HUDEP-2 (cell line): ENCODE measurements around the gene ARMC9.
"Not testable (repeated sequence)": the region's sequence is repeated elsewhere in the genome, so short reads cannot be mapped to it uniquely, and the experiment has no call there.

ENCODE experiments used
- DNase-seq, 76 experiments: peaks; one replicate each; lab custom pipeline; 2025; ENCODE audit not compliant: unreplicated experiment in 76 of 76; lab: John Stamatoyannopoulos, UW

The ARMC9 gene

GRCh38 chr2:231182513-231182899 is 15.9 kb upstream of the ARMC9 start:
- DNase-seq, result no peak

DNA sequence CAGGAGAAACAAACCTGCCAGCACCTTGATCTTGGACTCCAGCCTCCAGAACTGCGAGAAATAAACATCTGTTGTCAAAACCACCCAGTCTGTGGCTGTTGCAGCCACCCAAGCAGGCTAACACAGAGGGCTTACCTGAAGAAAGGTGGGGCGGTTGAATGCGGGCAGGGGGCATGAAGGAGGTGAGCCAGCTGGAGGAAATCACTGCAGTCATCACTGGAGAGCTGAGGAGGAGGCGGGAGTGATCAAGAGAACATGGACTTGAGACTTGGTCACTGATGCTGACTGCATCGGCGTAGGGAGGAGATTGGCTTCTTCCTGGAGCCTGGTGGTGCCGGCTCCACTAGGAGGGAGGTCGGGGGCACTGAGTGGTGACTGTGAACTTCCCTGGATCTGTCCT is 14.6 kb upstream of the ARMC9 start:
- no peak for DNase-seq

- no peak for DNase-seq
These were observed 14.1 kb upstream of the ARMC9 start for GRCh38 chr2:231184319-231184718.

DNA sequence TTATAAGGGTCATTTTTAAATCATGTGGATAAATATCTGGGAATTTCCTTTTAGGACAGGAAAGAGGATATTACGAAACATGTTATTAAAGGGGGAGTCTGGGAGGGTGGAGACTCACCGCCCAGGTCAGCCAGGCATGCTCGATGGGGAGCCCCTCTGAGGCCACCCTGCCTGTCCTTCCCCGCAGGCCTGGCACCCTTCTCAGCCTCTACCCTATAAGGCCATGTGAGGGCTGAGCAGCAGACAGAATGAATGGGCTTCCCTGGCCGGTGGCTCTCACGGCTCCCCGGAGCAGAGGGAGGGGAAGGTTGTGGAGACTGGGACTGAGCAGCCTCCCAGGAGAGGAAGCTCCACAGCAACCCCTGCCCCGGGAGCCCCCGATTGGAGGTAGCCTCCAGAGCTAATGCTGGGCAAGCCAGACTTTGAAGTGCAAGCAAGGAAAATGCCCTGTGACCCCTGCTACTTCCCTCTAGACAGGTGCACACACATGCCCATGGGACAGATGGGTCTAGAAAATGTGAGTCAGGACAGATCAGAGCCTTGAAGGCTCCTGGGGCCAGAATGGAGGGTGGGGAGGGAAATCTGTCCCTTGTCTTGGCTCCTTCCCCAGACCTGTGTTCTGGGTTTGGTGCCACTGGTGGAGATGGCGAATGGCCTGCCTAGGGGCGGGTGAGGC is 13.2 kb upstream of the ARMC9 start:
- no peak for DNase-seq

DNA sequence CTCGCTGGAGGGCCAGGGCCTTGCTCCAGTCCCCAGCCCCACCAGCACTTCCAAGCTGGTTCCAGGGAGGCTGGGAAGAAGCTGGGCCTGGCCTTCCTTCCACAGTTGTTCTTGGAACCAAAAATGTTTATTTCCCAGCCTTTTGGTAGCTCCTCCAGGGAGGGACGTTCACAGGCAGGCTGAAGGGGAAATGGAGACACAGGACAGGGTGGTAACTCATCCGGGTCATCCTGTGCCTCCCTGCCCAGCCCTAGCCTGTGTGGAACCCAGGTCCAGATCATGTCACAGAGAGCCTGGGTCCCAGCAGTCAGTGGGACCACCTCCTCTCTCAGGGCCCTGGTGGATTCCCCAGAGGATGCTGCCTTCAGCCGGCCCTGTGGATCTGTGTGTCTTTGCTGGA is 12.5 kb upstream of the ARMC9 start:
- no peak for DNase-seq

GRCh38 chr2:231186325-231186724 is 12.1 kb upstream of the ARMC9 start:
- no peak for DNase-seq

- no peak for DNase-seq
These were observed 10.5 kb upstream of the ARMC9 start for GRCh38 chr2:231187736-231188505.

GRCh38 chr2:231188506-231189170 is 9.8 kb upstream of the ARMC9 start:
- no peak for DNase-seq

GRCh38 chr2:231189171-231189530 is 9.3 kb upstream of the ARMC9 start:
- DNase-seq, result no peak

- no peak for DNase-seq
These were observed 8.6 kb upstream of the ARMC9 start for GRCh38 chr2:231189571-231190495.

GRCh38 chr2:231190531-231191197 is 7.8 kb upstream of the ARMC9 start:
- DNase-seq, result peak in 1 of 76 experiments; percentile 2

GRCh38 chr2:231191896-231192872 is 6.2 kb upstream of the ARMC9 start:
- DNase-seq, result peak in 34 of 76 experiments; percentile 3 to 59 (median 19)

DNA sequence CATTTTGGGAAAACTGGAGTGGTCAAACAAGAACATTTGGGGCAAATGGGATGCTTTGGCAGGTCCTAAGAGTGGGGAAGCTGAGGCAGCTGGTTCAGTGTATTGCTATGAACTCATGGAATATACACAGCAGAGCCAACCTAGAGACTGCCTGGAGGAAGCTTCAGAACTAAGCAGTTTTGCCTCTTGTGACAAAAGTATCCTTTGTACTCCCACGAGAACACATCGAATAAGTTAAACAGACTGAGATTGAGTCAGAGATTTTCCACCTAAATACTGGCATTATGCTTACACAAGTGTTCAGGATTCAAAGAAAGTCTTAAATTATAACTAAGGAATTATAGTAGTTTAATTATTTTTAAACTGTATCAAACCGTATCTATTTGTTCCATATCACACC is 5.2 kb upstream of the ARMC9 start:
- no peak for DNase-seq

GRCh38 chr2:231196592-231196991 is 1.8 kb upstream of the ARMC9 start:
- DNase-seq, result no peak

- not testable (repeated sequence) for DNase-seq
These were observed 1.2 kb upstream of the ARMC9 start for GRCh38 chr2:231197196-231197595.

DNA sequence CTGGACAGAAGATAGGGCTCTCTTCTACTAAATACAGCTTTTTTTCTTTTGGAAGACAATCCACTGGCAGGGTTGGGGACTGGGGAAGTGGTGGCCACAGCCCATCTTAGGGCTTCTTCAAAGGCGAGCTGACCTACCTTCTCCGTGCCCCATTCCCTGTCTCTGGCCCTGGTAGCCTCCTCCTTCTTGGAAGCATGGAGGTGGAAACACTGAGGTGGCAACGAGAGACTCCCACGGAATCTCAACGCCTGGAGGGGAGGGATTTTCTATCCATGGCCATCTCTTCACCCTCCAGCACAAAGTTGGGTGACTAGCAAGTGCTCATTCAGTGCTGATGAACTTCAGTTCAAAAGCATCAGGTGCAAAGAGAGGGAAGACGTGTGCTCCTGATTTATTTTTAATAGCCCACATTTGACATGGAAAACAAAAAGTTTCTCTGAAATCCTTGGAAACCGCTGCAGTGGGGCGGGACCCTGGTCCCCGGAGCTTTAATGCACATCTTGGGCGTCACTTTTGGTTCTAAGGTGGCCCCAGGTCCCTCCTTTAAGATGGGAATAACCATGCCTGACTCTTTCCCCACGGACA is 633 bp upstream of the ARMC9 start:
- DNase-seq, result no peak

DNA sequence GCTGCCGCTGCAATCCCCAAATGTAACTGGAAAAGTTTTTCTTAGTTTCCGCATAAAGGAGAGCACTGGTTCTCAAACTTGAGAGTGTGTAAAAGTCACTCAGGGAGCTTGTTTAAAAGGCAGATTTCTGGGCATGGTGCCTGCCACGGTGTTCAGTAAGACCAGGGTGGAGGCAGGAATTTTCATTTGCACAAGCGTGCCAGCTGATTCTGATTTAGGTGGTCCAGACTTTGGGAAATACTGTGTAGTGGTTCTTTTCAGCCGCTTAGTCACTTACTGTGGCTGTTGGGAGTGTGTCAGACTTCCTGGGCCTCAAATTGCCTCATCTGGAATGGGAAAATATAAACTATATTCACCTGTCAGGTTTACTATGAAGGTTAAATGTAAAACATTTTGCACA is 788 bp downstream of the ARMC9 start:
- DNase-seq, result no peak

GRCh38 chr2:231200805-231201474 is 2.5 kb downstream of the ARMC9 start:
- DNase-seq, result peak in 1 of 76 experiments; percentile 15
